Measurements from ENCODE around the gene SKAP1. TPM values are rescaled to one million over a fixed set of nuclear protein-coding genes. Genes with fewer than 3 reads are reported as not detected.

Gene SKAP1
- 10 to 100 TPM in 1 of 4 donors, 1 to 10 TPM in 2, not detected in 1; 1.1 to 12.1 (median 1.8) TPM for total RNA-seq

GRCh38 chr17:48429638-48430586, at the start of gene SKAP1:
Gene SKAP1, minus strand, starts transcription at chr17:48430214.
- Histone ChIP-seq H3K27ac (peak within 1 kb of the TSS in 1 of 4 donors; percentile 0), H3K36me3 (no peaks in the 10 kb centered on the region), H3K9me3 (no peaks in the 10 kb centered on the region), H3K27me3 (peaks cover 64% of the 10 kb centered on the region), H3K4me1 (peaks cover 0 to 7% (median 0%) of the 10 kb centered on the region in 3 donors), H3K4me3 (peak within 1 kb of the TSS in 1 of 2 donors; percentile 32)
- ATAC-seq, result no peak
- WGBS, 2 donors (ENCODE audit: low coverage in 1 of 2), result 24 to 90% methylated on average over 2 to 22 of the region's 65 CpGs
- TF ChIP-seq EP300 (IDR thresholded peaks at IDR 0.05), result no peak
- TF ChIP-seq POLR2A (IDR thresholded peaks at IDR 0.05), result no peak
- TF ChIP-seq POLR2AphosphoS5 (IDR thresholded peaks at IDR 0.05), result no peak
- TF ChIP-seq, protein P1, sequence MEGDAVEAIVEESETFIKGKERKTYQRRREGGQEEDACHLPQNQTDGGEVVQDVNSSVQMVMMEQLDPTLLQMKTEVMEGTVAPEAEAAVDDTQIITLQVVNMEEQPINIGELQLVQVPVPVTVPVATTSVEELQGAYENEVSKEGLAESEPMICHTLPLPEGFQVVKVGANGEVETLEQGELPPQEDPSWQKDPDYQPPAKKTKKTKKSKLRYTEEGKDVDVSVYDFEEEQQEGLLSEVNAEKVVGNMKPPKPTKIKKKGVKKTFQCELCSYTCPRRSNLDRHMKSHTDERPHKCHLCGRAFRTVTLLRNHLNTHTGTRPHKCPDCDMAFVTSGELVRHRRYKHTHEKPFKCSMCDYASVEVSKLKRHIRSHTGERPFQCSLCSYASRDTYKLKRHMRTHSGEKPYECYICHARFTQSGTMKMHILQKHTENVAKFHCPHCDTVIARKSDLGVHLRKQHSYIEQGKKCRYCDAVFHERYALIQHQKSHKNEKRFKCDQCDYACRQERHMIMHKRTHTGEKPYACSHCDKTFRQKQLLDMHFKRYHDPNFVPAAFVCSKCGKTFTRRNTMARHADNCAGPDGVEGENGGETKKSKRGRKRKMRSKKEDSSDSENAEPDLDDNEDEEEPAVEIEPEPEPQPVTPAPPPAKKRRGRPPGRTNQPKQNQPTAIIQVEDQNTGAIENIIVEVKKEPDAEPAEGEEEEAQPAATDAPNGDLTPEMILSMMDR (IDR thresholded peaks at IDR 0.05), result no peak

DNA sequence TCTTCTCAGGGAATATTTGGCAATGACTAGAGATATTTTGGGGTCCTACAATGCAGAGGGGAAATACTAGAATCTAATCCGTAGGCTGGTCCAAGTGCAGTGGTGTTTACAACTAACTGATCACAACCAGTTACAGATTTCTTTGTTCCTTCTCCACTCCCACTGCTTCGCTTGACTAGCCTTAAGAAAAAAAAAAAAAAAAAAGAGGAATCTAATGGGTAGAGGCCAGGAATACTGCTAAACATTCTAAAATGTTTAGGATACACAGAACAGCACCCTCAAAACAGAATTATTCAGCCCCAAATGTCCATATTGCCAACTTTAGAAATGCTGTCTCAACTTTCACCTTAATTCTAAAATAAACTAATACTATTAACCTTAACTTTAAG, 49.0 kb upstream of the SKAP1 start:
- ATAC-seq, result no peak
- no peaks in the 10 kb centered on the region for H3K9me3 ChIP-seq
- no peaks in the 10 kb centered on the region for H3K4me1 ChIP-seq
- TF ChIP-seq, protein P1 (IDR thresholded peaks at IDR 0.05), result no peak
- TF ChIP-seq EP300 (IDR thresholded peaks at IDR 0.05), result no peak
- TF ChIP-seq POLR2A (IDR thresholded peaks at IDR 0.05), result no peak
- TF ChIP-seq POLR2AphosphoS5 (IDR thresholded peaks at IDR 0.05), result no peak
- H3K4me3 ChIP-seq, result no peak overlapping the region
- no peaks in the 10 kb centered on the region for H3K36me3 ChIP-seq
- peaks cover 16% of the 10 kb centered on the region for H3K27me3 ChIP-seq
- 41 to 51% methylated on average over 2 of the region's 2 CpGs for WGBS, 2 donors (ENCODE audit: low coverage in 1 of 2)
- no peak overlapping the region for H3K27ac ChIP-seq

DNA sequence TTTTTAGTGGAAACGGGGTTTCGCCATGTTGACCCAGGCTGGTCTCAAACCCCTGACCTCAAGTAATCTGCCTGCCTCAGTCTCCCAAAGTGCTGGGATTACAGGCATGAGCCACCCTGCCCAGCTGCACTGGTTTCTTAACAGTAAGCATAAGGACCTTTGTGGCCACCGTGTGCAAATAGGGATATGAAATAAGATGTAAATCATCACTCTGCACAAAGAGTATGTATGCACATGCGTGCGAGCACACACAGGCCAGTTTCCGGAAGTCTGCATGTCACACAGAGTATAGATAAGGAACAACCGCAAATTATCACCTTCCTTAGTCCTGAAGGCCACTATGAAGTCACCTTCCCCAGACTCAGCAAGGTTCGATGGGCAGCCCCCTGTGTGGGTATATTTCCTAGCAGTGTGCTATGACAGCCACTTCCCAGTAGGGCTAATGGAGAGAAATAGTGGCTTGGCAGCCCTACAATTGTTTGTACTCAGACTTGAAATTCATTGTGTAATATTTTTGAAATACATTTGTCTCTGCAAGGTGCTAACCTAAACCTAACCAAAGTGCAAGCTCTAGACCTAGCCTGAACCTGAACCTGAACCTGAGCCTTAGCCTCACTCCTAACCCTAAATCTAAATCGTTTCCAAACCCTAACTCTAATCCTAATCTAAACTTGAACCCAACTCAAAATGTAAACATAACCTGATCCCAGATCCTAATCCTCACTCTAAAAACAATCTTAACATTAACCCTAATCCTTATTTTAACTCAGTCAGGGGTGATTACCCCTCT, 48.4 kb upstream of the SKAP1 start:
- Histone ChIP-seq H3K9me3 (no peaks in the 10 kb centered on the region), H3K4me3 (no peak overlapping the region), H3K36me3 (no peaks in the 10 kb centered on the region), H3K27ac (no peak overlapping the region), H3K4me1 (no peaks in the 10 kb centered on the region), H3K27me3 (peaks cover 17% of the 10 kb centered on the region)
- TF ChIP-seq EP300 (IDR thresholded peaks at IDR 0.05) (no peak), POLR2A (IDR thresholded peaks at IDR 0.05) (no peak), POLR2AphosphoS5 (IDR thresholded peaks at IDR 0.05) (no peak)
- TF ChIP-seq, protein P1 (IDR thresholded peaks at IDR 0.05), result peak in 1 of 4 experiments; percentile 6
- 18 to 70% methylated on average over 1 to 7 of the region's 9 CpGs for WGBS, 2 donors (ENCODE audit: low coverage in 1 of 2)
- ATAC-seq, result no peak

DNA sequence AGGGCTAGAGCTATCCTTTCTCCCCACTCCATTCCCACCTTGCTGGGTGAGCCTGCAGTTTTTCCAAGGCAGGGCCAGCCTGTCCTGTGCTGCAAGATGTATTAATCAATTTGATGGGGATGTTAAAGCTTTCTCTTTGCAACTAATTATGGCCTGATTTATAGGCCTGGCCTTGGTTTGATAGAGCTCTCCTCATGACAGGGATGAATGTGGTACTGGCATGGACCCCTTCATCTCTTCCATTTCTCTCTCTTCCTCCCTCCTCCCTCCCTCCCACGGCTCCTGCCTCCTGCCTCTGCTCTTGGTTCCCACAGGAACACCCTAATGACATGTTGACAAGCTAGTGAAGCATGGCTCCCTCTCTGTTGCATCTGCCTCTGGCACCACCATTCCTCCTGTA, 47.2 kb upstream of the SKAP1 start:
- Histone ChIP-seq H3K27ac (no peak overlapping the region), H3K36me3 (no peaks in the 10 kb centered on the region), H3K4me3 (no peak overlapping the region), H3K9me3 (no peaks in the 10 kb centered on the region), H3K27me3 (peaks cover 28% of the 10 kb centered on the region), H3K4me1 (no peaks in the 10 kb centered on the region)
- no peak for ATAC-seq
- no peak for TF ChIP-seq EP300 (IDR thresholded peaks at IDR 0.05)
- TF ChIP-seq POLR2A (IDR thresholded peaks at IDR 0.05), result no peak
- TF ChIP-seq POLR2AphosphoS5 (IDR thresholded peaks at IDR 0.05), result no peak
- 67 to 71% methylated on average over 1 of the region's 1 CpG for WGBS, 2 donors (ENCODE audit: low coverage in 1 of 2)

Measured in gastroesophageal sphincter (tissue), 4 donors.